GM18858 (cell line): ENCODE results near the gene DHRS11.

Experiments used
- ATAC-seq: cut with Tn5 transposase; IDR thresholded peaks from one replicate; pipeline ENCODE4 v1.9.1; 2021; ENCODE audit not compliant: unreplicated experiment

Gene DHRS11, protein sequence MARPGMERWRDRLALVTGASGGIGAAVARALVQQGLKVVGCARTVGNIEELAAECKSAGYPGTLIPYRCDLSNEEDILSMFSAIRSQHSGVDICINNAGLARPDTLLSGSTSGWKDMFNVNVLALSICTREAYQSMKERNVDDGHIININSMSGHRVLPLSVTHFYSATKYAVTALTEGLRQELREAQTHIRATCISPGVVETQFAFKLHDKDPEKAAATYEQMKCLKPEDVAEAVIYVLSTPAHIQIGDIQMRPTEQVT

DNA sequence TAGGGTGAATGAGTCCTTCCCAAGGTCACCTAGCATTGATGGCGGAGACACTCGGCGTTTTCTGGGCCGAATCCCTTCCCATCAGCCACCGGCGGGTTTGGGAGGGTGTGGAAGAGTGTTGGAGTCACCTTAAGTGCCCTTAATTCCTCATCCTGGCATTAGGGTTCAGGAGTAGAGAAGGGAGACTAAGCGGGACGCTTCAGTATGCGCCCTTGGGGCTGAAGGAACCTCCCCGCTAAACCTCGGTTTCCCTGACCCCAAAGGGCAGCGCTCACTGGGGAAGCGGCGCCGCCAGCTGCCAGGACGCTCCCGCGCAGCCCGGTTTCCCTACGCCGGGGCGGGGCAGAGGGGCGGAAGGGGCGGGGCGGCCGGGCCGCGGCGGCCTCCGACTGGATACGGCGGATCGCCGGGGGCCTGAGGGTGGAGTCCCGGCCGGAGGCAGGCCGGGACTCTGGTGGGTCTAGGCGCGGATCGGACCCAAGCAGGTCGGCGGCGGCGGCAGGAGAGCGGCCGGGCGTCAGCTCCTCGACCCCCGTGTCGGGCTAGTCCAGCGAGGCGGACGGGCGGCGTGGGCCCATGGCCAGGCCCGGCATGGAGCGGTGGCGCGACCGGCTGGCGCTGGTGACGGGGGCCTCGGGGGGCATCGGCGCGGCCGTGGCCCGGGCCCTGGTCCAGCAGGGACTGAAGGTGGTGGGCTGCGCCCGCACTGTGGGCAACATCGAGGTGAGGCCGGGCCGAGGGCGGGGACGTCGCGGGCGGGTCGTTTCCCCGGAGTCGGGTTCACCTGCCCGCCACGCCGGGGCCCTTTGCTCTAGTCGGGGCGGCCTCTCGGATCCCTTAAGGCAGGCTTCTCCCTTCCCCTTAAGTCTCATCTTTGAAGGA is at the start of gene DHRS11:
Gene DHRS11, plus strand, starts transcription at position 446 of the 882 bp plus-strand sequence. Its CDS starts 131 bp downstream, at position 577.
- peak; percentile 58 for ATAC-seq

DNA sequence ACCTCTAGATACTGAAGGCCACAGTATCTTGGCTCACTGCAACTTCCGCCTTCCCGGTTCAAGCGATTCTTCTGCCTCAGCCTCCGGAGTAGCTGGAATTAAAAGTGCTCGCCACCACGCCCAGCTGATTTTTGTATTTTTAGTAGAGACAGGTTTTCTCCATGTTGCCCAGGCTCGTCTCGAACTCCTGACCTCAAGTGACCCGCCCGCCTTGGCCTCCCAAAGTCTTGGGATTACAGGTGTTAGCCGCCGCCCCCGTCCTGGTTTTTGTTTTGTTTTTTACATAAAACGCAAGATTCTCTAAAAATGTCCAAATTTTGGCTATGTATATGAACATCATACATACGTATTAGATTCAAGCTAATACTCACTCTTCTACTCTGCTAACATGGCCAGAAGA is 48.9 kb upstream of the DHRS11 start:
- ATAC-seq: no peak

DNA sequence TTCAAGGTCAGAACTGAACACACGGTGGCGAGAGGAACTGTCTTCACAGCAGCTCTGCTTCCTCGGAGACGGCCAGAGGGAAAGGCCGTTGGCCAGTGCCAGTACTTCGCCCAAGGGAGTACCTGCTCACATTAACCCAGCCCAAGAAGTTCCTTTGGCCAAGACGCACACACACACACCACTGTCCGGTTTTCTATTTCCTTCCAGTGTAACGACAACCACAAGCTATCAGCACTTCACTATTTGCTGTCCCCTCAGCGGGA is 47.7 kb upstream of the DHRS11 start:
- no peak for ATAC-seq

DNA sequence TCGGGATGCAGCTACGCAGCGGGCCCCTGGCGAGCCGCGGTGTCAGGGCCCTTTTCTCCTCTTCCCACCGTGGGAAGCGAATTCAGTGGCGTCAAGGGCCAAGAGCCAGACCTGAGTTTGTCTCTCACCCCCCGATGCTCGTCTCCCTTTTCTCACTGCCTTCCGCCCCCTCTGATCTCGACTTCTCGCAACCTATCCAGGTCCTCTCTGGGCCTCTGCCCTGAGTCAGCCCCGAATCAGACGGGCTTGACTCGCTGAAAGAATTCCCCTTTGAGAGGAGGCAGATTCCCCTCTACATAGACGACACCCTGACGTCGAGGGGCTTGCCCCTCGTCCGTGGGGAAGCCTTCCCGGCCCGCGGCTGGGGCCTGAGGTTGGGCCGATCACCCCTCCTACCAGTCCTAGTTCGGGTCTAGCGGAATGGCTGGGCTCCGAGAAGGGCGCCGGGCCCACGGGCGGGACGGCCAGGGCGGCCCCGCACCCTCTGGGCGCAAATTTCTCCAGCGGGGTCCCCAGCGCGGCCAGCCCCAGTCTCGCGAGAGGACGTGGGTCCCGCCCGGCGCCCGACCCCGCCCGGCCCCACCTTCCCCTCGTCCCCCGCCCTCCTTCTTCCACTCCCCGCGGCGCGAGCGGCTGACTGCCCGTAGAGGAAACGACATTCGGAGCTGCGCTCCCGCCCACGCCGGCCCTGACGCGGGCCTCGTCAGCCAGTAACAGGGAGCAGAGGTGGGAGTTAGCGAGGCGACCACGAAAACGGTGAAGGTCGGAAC is 47.2 kb upstream of the DHRS11 start, which contains the start of gene GGNBP2:
Gene GGNBP2, plus strand, starts transcription at position 613 of the 770 bp plus-strand sequence. CDS start 806 bp downstream, outside the sequence.
- ATAC-seq: peak; percentile 33

DNA sequence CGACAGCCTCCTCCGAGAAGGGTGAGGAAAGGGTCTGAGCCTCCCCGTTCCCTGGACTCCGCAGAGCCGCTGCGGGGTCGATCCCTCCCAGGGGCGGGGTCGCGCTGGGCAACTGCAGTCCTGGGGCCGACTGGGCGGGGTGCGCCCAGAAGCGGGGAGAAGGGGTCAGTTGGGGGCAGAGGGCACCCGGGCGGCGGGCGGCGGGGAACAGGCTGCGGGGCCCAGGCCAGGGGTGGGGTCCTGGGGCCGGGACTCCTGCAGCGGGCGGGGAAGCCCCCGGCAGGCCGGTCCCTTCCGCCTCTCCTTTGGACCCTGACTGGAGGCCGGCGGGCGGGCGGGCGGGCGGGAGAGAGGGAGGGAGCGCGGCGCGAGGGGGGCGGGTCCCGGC is 46.6 kb upstream of the DHRS11 start:
- ATAC-seq: peak; percentile 17

DNA sequence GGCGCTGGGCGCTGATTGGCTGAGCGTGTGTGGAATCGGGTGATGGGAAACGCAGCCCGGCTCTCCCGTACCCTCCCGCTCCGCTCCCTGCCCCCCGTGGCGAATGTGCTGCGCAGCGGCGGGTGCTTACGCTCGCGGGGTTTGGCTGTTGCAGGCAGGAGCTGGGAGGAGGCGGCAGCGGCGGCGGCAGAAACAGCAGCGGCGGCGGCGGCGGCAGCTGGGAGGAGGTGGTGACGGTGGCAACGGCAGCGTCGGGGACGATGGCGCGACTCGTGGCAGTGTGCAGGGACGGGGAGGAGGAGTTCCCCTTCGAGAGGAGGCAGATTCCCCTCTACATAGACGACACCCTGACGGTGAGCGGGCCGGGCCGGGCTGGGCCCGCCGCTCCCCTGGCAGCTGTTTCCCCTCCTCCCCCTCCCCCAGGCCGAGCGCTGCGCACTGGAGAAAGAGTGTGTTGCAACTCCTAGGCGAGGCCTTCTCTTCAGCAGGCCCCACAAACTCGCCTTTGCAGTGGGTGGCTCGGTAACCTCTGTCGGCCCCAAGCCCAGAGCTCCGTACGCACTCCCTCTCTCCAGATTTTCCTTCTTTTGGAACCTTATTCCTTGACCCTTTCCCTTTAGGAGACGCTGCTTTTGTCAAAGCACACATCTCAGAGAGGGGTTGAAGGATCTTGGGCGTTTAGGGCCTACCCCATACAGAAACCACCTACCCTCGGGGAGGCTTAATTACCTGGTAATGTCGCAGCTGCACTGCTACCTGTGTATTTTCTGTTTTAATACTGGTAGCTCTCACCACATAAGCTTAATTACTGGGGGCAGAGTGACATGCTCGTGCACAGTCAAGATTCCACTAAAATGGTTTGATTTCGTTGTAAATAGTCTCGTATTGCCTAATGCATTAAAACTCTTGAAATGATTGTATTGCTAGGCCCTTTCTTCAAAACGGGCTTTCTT is 45.9 kb upstream of the DHRS11 start:
- ATAC-seq: peak; percentile 45

DNA sequence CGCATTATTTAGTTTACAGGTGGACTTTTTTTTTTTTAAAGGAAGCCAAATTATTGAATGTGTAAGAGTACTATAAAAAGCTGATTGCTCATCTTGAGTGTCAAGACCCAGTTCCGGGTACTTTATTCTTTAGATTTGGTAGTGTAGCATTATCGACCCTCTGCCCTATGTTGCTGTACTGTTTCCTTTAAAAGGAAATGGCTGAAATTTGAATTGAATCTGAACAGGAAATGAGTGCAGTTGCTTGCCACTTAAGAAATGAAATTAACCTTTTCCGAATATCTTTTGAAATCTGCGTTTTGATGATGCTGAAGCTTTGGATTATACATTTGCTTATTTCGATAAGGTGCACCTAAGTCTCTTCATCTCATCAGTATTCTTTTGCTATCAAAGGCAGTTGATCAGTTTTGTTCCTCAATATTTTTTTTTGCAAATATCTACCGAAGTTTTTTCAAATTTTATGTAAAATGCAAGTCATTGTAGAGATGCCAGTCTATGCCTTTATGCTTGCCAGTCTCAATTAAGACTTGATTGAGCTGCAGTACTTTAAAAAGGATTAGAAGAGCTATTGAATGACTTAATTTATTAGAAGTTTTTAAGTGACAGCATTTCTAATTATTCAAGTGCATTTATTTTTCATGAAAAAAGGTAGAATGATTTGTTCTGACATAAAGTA is 45.1 kb upstream of the DHRS11 start:
- no peak for ATAC-seq

DNA sequence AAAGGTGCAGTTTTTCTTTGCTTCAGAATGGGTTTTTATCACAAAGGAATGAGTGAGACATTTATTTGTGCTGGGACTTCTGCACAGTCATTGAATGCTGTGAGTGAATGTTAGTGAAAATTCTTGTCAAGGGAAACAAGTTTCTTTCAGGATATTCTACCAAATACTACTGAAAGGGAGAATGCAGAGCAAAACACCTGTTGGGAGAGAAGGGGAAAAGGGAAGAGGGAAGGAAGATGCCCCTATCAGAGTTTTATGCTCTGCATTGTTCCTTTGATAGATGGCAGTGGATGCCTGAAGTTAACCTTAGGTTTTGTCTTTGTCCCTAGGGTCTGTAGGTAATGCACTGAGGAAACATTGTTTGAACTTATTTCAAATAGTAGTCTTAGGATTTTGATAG is 43.9 kb upstream of the DHRS11 start:
- ATAC-seq: no peak

DNA sequence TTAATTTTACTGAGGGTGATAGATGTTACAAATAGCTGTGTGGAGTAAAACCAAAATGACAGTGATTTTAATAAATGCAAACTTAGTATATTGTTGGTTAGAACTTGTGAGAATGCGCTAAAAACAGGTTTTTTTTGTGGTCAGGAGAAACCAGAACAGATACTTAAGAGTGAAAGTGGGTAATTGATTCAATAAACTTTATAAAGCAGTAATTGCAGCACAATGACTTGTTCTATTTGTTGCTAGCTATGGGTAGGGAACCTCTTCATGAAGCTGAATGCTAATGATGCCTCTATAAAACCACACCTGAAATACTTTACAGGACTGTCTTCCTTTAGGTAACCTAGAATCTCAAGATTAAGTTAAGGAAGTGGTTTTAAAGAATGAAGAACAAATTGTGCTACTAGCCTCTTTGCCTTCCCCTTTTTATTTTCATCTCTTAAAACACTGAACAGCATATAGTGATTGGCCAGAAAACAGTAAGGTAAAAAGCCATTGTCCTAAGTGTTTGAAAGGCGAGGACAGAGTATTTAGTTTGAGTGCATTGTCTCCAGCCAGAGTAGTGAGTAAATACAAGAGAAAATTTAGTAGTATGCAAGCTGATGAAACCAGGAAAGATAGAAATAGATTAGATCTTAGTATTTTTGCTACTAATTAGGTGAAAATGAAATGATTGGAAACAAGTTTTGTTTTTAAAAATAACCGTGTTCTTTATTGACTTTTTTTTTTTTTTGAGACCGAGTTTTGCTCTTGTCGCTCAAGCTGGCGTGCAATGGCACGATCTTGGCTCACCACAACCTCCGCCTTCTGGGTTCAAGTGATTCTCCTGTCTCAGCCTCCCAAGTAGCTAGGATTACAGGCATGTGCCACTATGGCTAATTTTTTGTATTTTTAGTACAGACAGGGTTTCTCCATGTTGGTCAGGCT is 40.9 kb upstream of the DHRS11 start:
- no peak for ATAC-seq

DNA sequence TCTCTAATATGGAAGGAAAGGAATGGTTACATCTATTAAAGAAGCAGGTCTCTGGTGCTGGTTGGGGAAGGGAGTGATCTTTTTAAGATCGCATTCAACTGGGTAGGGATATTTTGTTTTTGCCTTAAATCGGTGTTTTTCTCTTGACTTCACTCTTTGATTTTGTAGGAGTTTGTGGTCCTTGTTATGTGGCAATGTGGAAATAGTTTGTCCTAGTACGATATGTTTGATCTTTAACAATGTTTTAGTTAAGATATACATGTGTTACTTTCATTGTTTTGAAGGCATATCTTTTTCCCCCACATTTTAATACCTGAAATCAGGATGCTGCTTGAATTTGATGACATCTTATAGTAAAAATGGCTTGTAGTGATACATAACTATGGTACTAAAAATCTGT is 38.2 kb upstream of the DHRS11 start:
- ATAC-seq: no peak

DNA sequence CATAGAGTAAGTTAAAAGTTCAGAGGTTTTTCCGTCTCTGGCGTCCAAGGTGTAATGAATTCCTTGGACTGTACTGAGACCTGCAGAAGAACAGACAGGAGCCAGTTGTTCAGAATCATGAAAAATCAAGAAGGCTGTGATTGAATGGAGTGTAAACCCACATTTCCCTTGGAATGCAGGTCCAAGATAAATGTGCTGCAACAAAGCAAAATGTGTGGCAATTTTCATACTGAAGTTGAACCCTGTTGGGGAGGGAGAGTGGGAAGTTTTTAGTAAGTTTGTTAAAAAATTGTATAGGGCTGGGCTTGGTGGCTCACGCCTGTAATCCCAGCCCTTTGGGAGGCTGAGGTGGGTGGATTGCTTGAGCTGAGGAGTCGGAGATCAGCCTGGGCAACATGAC is 25.6 kb upstream of the DHRS11 start:
- ATAC-seq: no peak

DNA sequence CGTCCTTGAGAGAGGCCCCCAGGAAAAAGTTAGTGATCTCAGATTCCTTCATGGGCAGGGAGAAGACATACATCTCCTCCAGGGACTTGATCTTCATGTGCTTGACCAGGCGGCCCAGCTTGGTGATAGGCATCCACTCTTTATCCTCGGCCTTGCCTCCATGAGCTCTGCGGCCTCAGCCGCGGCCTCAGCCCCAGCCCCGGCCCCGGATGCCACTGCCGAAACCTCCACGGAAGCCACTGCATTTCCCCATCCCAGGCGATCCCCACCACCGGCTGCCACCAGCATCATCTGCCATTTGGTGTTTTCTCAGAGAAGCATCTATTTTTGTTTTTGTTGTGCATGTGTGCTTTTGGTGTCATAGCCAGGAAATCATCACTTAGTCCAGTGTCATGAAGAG is 16.7 kb upstream of the DHRS11 start:
- no peak for ATAC-seq

DNA sequence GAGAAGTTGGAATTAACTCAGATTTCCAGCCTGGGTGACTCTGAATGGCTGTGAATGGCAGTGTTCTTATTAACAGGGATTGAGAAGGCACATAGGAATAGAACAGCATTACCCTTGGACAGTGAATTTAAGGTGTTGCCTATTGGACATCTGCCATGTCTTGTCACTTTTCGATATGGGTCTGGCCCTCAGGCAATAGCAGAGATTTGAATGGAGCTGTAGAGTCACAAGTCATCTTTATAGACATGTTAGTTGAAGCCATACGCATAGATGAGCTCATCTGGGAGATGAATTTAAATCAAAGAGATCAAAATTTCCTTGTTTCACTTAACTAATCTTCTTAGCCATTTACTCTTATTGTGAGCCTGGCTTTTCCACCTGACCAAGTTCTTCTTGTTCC is 14.9 kb upstream of the DHRS11 start:
- ATAC-seq: no peak

DNA sequence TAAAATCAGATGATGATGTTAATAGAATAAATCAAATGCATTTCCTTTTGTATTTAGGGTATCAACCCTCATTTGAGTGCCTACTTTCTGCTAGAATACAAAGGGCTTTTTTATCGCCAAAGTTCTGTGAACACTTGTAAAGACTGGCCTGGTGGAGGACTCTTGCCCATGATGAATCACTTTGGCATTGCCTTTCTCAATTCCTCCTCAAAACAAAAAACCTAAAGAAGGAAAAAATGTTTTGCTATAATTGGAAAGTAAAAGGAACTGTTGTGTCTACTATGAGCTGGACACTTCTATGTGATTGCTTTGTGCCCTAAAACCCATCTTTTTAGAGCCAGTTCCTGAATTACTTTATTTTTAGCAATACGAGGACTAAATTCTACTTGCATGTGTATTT is 13.0 kb upstream of the DHRS11 start:
- no peak for ATAC-seq

DNA sequence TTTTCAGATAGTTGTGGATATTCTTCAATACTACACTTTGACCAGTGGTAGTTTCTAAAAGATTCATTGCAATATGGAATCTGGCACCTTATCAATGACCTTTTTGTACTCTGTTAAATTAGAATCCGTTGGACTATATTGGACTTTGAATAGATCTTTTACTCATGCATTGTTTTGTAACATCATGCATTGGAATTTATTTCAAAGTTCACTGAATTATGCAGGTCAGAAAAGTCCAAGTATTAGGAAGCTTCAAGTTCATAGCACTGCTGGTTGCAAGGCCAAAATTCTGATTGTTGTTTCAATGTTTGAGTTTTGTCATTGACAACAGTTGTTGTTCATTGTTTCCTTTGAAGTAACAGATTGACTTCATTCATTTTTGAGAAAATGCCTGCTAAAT is 7.9 kb upstream of the DHRS11 start:
- ATAC-seq: no peak

DNA sequence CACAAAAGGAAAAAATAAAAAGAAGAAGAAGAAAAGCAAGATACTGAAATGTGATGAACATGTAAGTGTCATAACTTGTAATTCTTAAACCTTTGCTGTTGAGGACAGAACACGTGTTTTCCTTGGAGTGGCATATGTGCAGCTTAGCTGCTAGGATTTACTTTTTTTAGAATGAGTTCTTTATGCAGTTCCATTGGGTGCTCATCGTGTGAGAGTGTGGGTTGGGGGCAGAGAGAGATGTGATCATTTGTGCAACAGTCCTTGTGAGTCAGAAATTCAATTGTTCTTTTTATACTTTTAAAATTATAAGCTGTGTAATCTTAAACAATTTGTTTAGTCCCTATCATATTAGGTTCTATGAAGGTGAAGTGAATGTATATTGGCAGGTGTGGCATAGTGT is 5.5 kb upstream of the DHRS11 start:
- no peak for ATAC-seq

DNA sequence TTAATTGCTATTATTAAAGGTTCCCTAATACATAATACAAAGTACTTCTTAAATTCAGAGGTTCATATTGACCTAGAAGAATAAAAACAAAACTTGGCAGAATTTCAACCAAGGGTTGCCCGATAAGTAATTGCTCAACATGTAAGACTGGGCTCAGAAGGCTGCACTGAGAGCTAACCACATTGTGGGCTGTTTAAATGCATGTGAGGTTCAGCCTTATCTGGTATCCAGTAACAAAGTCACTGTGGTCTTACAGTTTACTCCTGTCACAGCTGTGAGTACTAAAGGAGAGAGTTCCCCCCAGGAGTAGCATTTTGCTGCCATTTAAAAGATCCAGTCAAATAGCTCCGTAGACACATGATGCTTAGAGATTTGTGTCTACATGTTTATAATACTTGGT is 1.6 kb upstream of the DHRS11 start:
- ATAC-seq: no peak

DNA sequence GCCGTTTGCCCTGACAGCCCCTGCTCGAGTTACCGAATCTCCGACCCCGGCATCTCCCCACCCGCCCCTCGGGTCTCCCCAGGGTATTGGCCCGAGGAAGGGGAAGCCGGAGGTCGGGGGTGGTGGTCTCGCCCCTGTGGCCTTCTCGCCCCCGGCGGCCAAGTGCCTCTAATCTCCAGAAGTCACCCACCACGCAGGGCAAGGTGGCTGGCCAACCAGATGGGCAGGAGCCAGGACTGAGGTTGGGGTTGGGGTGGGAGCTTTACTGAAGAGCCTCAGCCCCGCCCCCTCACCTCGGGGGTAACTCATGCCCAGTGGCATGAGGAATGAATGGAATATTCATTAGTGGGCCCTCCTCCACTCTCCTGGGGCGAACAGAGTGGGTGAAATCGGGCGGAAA is 637 bp downstream of the DHRS11 start:
- no peak for ATAC-seq

DNA sequence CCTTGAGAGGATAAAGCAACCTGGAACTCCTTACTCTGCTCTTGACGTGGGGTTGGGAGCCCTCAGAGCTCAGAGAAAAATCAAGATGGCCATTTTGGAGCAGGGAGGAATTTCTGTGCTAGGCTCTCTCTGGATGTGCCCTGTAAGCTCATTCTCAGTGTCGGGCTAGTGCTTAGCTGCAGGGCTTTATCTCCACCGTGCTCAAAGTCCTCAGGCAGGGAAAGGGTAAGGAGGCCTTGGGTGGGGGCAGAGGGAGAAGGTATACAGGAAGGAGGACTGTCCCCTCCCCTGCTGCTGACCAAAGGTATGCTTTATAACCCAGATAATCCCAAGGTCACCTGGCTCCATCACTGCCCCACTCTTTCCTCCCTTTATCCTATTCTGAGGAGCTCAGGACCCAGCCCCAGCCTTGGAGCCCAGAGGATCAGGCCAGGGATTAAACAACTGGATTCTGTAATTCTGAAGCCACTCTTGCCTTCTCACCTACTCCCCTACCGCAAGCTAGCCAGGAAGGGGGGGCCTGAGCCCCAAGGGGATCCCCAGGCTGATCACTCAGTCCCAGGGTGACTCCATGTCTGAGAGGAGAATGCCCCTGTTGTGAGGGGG is 1.1 kb downstream of the DHRS11 start:
- no peak for ATAC-seq
